Measurements from ENCODE around the gene RHO. TPM values are rescaled to one million over a fixed set of nuclear protein-coding genes. Genes with fewer than 3 reads are reported as not detected.

RHO gene
- total RNA-seq, 1 donor from 2014 or later: not detected

DNA sequence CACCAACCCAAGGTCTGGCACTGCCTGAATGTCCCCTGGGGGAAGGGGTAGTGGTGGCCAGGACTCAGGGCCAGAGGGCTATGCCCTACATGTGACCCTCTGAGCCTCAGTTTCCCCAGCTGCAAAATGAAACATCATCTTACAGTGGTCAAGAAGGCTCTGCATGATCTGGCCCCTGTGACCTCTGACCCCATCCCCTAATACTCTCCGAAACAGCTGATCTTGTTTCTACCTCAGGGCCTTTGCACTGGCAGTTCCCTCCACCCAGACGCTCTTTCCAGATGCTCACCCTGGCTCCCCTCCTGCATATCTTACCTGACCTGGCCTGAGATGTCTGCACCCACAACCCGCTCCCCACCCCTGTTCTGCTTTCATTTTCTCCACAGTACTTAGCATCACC, 56.2 kb downstream of the RHO start:
- no peaks in the 10 kb centered on the region for H3K9me3 Mint-ChIP-seq (ENCODE audit: low read depth)
- peaks cover 18% of the 10 kb centered on the region for H3K4me1 Mint-ChIP-seq (ENCODE audit: low read depth)
- DNase-seq (ENCODE audit: low spot score): no peak
- TF ChIP-seq, protein P1, sequence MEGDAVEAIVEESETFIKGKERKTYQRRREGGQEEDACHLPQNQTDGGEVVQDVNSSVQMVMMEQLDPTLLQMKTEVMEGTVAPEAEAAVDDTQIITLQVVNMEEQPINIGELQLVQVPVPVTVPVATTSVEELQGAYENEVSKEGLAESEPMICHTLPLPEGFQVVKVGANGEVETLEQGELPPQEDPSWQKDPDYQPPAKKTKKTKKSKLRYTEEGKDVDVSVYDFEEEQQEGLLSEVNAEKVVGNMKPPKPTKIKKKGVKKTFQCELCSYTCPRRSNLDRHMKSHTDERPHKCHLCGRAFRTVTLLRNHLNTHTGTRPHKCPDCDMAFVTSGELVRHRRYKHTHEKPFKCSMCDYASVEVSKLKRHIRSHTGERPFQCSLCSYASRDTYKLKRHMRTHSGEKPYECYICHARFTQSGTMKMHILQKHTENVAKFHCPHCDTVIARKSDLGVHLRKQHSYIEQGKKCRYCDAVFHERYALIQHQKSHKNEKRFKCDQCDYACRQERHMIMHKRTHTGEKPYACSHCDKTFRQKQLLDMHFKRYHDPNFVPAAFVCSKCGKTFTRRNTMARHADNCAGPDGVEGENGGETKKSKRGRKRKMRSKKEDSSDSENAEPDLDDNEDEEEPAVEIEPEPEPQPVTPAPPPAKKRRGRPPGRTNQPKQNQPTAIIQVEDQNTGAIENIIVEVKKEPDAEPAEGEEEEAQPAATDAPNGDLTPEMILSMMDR (IDR thresholded peaks at IDR 0.05): no peak
- H3K27ac Mint-ChIP-seq (ENCODE audit: unreplicated experiment): peak overlapping the region; percentile 13
- H3K36me3 Mint-ChIP-seq (ENCODE audit: low read depth): peaks cover 20% of the 10 kb centered on the region
- no peak overlapping the region for H3K4me3 Mint-ChIP-seq (ENCODE audit: unreplicated experiment)
- H3K27me3 Mint-ChIP-seq (ENCODE audit: low read depth): no peaks in the 10 kb centered on the region

Other genes starting within 250 kb of the RHO start
- gene HMCES, start 249.8 kb upstream of the RHO start, total RNA-seq: 21.6 to 25.9 TPM (median 22.7 TPM) in 3 replicates
- 0.10 TPM in 1 of 3 replicates, not detected in the others for gene EFCAB12, start 100.0 kb upstream of the RHO start, total RNA-seq
- gene MBD4, start 88.7 kb upstream of the RHO start, total RNA-seq: 20.0 to 29.5 TPM (median 20.6 TPM) in 3 replicates
- gene IFT122, start 88.4 kb upstream of the RHO start, total RNA-seq: 16.2 to 29.1 TPM (median 17.5 TPM) in 3 replicates
- not detected in 3 replicates for gene H1-8, start 14.5 kb downstream of the RHO start, total RNA-seq
- gene PLXND1, start 78.0 kb downstream of the RHO start, total RNA-seq: 267 to 284 TPM (median 270 TPM) in 3 replicates